AG09309 (cell line): ENCODE measurements around the gene TBC1D32.
"Not testable (repeated sequence)": the region's sequence is repeated elsewhere in the genome, so short reads cannot be mapped to it uniquely, and the experiment has no call there.

ENCODE experiments used
- DNase-seq: peaks from one replicate; pipeline ENCODE4 v3.0.0-alpha.2; 2010; ENCODE audit warnings: low read depth
- H3K4me3 ChIP-seq: 2 replicates; pipeline ENCODE4 v1.5.1; 2011; ENCODE audit warnings: mild to moderate bottlenecking, low read depth, low read length, moderate library complexity; ENCODE audit not compliant: control insufficient read depth
- TF ChIP-seq, protein P1 (sequence below): IDR thresholded peaks from 2 replicates; pipeline ENCODE4 v1.5.1; 2011; ENCODE audit warnings: mild to moderate bottlenecking, low read depth, low read length, inconsistent platforms; ENCODE audit not compliant: insufficient read depth, control insufficient read depth; ENCODE audit errors: missing control alignments

Gene TBC1D32

DNA sequence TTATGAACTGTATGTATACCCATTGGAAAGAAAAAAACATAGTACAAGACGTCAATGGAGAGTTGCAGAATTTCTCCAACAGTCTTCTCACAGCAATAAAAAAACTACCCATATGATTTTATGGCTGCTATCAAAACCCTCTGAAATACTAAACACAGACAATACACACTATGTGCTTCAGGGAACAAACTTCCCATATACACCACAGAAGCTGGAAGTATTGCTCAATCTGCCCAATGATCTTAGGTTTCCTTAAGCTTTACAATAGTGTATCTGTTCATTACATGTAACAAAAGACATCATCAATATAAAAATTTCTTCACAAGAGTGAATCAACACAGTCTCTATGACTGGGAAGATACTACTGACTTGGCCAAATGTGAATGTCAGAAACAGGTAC is 150.5 kb downstream of the TBC1D32 start:
- H3K4me3 ChIP-seq, result no peak overlapping the region
- TF ChIP-seq, protein P1, sequence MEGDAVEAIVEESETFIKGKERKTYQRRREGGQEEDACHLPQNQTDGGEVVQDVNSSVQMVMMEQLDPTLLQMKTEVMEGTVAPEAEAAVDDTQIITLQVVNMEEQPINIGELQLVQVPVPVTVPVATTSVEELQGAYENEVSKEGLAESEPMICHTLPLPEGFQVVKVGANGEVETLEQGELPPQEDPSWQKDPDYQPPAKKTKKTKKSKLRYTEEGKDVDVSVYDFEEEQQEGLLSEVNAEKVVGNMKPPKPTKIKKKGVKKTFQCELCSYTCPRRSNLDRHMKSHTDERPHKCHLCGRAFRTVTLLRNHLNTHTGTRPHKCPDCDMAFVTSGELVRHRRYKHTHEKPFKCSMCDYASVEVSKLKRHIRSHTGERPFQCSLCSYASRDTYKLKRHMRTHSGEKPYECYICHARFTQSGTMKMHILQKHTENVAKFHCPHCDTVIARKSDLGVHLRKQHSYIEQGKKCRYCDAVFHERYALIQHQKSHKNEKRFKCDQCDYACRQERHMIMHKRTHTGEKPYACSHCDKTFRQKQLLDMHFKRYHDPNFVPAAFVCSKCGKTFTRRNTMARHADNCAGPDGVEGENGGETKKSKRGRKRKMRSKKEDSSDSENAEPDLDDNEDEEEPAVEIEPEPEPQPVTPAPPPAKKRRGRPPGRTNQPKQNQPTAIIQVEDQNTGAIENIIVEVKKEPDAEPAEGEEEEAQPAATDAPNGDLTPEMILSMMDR, result no peak
- no peak for DNase-seq

DNA sequence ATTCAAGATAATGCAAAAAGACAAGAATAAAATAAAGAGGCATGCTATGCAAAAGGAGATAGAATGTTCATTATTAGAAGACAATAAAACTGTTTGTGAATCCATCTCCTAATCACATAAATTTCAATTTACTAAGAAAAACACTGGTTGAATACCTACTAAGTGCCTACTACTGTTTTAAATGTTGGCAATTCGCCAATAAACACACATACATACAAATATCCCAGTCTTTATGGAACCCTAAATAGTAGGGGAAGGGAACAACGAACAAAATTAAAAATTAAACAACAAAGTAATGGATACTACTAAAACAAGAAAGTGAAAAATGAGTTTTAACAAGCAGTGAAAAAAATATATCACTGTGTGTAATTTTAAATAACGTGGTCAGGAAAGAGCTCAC is 158.5 kb downstream of the TBC1D32 start:
- H3K4me3 ChIP-seq, result no peak overlapping the region
- TF ChIP-seq, protein P1, result no peak
- no peak for DNase-seq

GRCh38 chr6:121172451-121172850 is 161.8 kb downstream of the TBC1D32 start:
- not testable (repeated sequence) for DNase-seq

DNA sequence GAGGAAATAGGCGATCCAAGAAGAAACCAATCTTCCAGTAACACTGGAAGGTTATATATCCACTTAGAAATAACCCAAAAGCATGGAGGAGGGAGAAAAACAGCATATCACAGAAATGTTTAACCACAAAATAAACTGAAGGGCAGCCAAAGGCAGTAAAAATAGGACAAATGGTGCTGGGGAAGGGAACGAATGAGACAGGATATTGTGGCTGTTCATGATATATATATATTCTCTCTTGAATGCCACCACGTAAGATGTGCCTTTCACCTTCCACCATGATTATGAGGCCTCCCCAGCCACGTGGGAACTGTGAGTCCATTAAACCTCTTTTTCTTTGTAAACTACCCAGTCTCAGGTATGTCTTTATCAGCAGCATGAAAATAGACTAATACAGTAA is 162.4 kb downstream of the TBC1D32 start:
- H3K4me3 ChIP-seq, result no peak overlapping the region
- TF ChIP-seq, protein P1, result no peak
- no peak for DNase-seq

More at GRCh38 chr6:121172451-121172850, 161.8 kb downstream of the TBC1D32 start:
- H3K4me3 ChIP-seq, result not testable (repeated sequence)

GRCh38 chr6:121161886-121162285 is 172.4 kb downstream of the TBC1D32 start:
- no peak overlapping the region for H3K4me3 ChIP-seq
- no peak for DNase-seq
- TF ChIP-seq, protein P1, result no peak

DNA sequence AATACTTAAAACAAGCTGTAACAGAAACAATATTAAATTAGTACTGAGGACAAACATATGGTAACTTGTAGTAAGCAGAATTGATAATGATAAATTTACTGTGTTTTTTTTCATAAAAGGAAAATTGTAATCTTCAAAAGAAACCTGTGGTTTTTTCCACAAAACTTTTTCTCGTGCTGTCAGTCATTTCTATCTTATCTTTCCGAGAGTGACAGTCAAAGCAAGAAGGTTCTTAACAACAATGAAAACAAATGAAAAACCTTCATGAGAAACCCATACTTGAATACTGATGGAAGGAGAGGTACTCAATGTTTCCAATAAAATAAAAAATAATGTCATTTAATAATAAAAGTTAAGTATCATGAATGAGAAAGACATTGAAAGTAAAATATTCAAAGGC is 174.0 kb downstream of the TBC1D32 start:
- TF ChIP-seq, protein P1, result no peak
- H3K4me3 ChIP-seq, result no peak overlapping the region
- no peak for DNase-seq

DNA sequence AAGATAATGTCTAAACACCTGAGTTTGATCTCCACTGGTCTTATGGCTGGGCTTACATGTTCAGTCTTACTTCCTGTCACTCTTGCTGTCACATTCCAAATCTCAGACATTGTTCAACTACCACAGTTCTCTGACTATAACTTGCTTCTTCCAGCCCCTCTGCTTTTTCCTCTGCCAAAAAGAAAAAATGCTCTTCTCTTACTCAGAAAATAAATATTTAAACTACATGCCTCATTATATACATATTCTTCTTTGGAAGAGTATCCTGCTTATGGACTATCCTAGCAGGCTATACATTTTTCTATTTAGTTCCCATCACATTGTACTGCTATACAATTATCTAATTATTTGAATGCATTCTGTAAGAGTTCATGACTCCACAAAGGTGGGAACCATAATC is 175.4 kb downstream of the TBC1D32 start:
- H3K4me3 ChIP-seq, result no peak overlapping the region
- DNase-seq, result no peak
- TF ChIP-seq, protein P1, result no peak

GRCh38 chr6:121158438-121158837 is 175.8 kb downstream of the TBC1D32 start:
- TF ChIP-seq, protein P1, result no peak
- DNase-seq, result no peak
- H3K4me3 ChIP-seq, result no peak overlapping the region
